Activated CD4-positive, CD25-positive, alpha-beta regulatory T cell treated with anti-CD3 and anti-CD28 coated beads, Interleukin-2, amount 50 U/mL, for 24 hours (primary cell): ENCODE data around the gene TPO.

Experiments used
- ATAC-seq, 2 donors: fragments of 150-1000 bp; cut with Tn5 transposase; one replicate each; pipeline ENCODE4 v1.10.0; 2021; ENCODE audit warnings: mild to moderate bottlenecking in 1 of 2, moderate library complexity in 1 of 2

TPO gene

GRCh38 chr2:1538663-1539062, 125.4 kb downstream of the TPO start:
- ATAC-seq, result no peak

- no peak for ATAC-seq
Measured at GRCh38 chr2:1539441-1539840, 126.2 kb downstream of the TPO start.

GRCh38 chr2:1539973-1540372, 126.7 kb downstream of the TPO start:
- ATAC-seq, result no peak

GRCh38 chr2:1540481-1540880, 127.2 kb downstream of the TPO start:
- no peak for ATAC-seq

GRCh38 chr2:1541040-1541439, 127.8 kb downstream of the TPO start:
- no peak for ATAC-seq

- ATAC-seq, result no peak
Measured at GRCh38 chr2:1541819-1542475, 128.7 kb downstream of the TPO start.

GRCh38 chr2:1542971-1543370, 129.7 kb downstream of the TPO start:
- ATAC-seq, result no peak

GRCh38 chr2:1543776-1544477, 130.7 kb downstream of the TPO start:
- ATAC-seq, result no peak

- no peak for ATAC-seq
Measured at GRCh38 chr2:1544478-1545069, 131.3 kb downstream of the TPO start.

- no peak for ATAC-seq
Measured at GRCh38 chr2:1546023-1546591, 132.8 kb downstream of the TPO start.

GRCh38 chr2:1546901-1547300, 133.6 kb downstream of the TPO start:
- ATAC-seq, result no peak

- ATAC-seq, result no peak
Measured at GRCh38 chr2:1548910-1549673, 135.8 kb downstream of the TPO start.

- ATAC-seq, result no peak
Measured at GRCh38 chr2:1550076-1550475, 136.8 kb downstream of the TPO start.

- peak in 1 of 2 donors; percentile 61 for ATAC-seq
Measured at GRCh38 chr2:1550658-1551316, 137.5 kb downstream of the TPO start.

GRCh38 chr2:1551905-1552304, 138.6 kb downstream of the TPO start:
- ATAC-seq, result no peak

- ATAC-seq, result no peak
Measured at GRCh38 chr2:1552611-1553010, 139.3 kb downstream of the TPO start.

GRCh38 chr2:1553671-1554295, 140.5 kb downstream of the TPO start:
- ATAC-seq, result no peak

- no peak for ATAC-seq
Measured at GRCh38 chr2:1556286-1556685, 143.0 kb downstream of the TPO start.

- ATAC-seq, result no peak
Measured at GRCh38 chr2:1556776-1557466, 143.7 kb downstream of the TPO start.

- ATAC-seq, result no peak
Measured at GRCh38 chr2:1557467-1557820, 144.2 kb downstream of the TPO start.

- ATAC-seq, result no peak
Measured at GRCh38 chr2:1559589-1560175, 146.4 kb downstream of the TPO start.
